SK-N-SH (cell line): ENCODE data around the gene RNF13.

Source experiments
- FOSL2 ChIP-seq: IDR thresholded peaks from 2 replicates; pipeline ENCODE4 v1.4.0; 2012; ENCODE audit warnings: low read depth, mild to moderate bottlenecking, moderate library complexity, borderline replicate concordance
- FOXM1 ChIP-seq: IDR thresholded peaks from 2 replicates; pipeline ENCODE4 v1.4.0; 2012; ENCODE audit warnings: low read depth, mild to moderate bottlenecking
- GABPA ChIP-seq: IDR thresholded peaks from 2 replicates; pipeline ENCODE4 v1.4.0; 2012; ENCODE audit warnings: low read depth, mild to moderate bottlenecking
- GATA2 ChIP-seq: sonication (generic); formaldehyde crosslinking; IDR thresholded peaks from 2 replicates; pipeline ENCODE4 v1.5.0; 2020; ENCODE audit warnings: mild to moderate bottlenecking, missing genetic modification reagents
- NFIC ChIP-seq: IDR thresholded peaks from 2 replicates; pipeline ENCODE4 v1.4.0; 2012; ENCODE audit warnings: borderline replicate concordance
- POLR2AphosphoS5 ChIP-seq: IDR thresholded peaks from 2 replicates; pipeline ENCODE4 v1.6.1; 2012; ENCODE audit warnings: low read depth, low read length
- RAD21 ChIP-seq: IDR thresholded peaks from 2 replicates; pipeline ENCODE4 v1.6.1; 2012; ENCODE audit warnings: mild to moderate bottlenecking, low read length
- RFX5 ChIP-seq: IDR thresholded peaks from 2 replicates; pipeline ENCODE4 v1.6.1; 2012; ENCODE audit warnings: mild to moderate bottlenecking, improper control_type of control experiment, low read length
- TF ChIP-seq, protein P1 (sequence below): fragments of 200-600 bp; sonication (generic); IDR thresholded peaks from 2 replicates; pipeline ENCODE4 v1.6.1; 2017; ENCODE audit warnings: antibody characterized with exemption, mild to moderate bottlenecking, moderate library complexity
- TF ChIP-seq, protein P2 (sequence below): IDR thresholded peaks from 2 replicates; pipeline ENCODE4 v1.6.1; 2012; ENCODE audit warnings: mild to moderate bottlenecking, low read depth, low read length, moderate library complexity

DNA sequence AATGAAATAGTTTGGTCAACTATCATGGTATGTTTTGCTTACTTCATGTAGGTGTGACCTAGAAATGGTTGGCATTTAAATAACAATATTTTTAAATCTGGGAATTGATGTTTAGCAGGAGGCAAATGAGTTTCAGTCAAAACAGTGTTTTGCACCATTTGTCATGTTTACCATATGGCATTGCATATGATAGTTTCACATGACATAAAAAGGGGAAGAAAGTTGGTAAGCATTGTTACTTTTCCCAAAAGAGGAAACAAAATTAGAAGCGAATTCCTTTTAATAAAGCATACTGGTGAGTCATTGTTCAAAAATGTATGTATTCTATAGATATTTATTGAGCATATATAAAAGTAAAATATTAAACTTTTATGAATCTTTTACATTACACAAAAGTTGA is 2.3 kb downstream of the RNF13 start:
- TF ChIP-seq POLR2AphosphoS5 (no peak), RFX5 (no peak), FOSL2 (no peak), RAD21 (no peak), NFIC (no peak), GABPA (no peak), FOXM1 (no peak), GATA2 (CRISPR knock-in tag) (no peak)
- TF ChIP-seq, protein P1, sequence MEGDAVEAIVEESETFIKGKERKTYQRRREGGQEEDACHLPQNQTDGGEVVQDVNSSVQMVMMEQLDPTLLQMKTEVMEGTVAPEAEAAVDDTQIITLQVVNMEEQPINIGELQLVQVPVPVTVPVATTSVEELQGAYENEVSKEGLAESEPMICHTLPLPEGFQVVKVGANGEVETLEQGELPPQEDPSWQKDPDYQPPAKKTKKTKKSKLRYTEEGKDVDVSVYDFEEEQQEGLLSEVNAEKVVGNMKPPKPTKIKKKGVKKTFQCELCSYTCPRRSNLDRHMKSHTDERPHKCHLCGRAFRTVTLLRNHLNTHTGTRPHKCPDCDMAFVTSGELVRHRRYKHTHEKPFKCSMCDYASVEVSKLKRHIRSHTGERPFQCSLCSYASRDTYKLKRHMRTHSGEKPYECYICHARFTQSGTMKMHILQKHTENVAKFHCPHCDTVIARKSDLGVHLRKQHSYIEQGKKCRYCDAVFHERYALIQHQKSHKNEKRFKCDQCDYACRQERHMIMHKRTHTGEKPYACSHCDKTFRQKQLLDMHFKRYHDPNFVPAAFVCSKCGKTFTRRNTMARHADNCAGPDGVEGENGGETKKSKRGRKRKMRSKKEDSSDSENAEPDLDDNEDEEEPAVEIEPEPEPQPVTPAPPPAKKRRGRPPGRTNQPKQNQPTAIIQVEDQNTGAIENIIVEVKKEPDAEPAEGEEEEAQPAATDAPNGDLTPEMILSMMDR = no peak
- TF ChIP-seq, protein P2, sequence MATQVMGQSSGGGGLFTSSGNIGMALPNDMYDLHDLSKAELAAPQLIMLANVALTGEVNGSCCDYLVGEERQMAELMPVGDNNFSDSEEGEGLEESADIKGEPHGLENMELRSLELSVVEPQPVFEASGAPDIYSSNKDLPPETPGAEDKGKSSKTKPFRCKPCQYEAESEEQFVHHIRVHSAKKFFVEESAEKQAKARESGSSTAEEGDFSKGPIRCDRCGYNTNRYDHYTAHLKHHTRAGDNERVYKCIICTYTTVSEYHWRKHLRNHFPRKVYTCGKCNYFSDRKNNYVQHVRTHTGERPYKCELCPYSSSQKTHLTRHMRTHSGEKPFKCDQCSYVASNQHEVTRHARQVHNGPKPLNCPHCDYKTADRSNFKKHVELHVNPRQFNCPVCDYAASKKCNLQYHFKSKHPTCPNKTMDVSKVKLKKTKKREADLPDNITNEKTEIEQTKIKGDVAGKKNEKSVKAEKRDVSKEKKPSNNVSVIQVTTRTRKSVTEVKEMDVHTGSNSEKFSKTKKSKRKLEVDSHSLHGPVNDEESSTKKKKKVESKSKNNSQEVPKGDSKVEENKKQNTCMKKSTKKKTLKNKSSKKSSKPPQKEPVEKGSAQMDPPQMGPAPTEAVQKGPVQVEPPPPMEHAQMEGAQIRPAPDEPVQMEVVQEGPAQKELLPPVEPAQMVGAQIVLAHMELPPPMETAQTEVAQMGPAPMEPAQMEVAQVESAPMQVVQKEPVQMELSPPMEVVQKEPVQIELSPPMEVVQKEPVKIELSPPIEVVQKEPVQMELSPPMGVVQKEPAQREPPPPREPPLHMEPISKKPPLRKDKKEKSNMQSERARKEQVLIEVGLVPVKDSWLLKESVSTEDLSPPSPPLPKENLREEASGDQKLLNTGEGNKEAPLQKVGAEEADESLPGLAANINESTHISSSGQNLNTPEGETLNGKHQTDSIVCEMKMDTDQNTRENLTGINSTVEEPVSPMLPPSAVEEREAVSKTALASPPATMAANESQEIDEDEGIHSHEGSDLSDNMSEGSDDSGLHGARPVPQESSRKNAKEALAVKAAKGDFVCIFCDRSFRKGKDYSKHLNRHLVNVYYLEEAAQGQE = no peak
